ENCODE data around the gene CCDC80.

DNA sequence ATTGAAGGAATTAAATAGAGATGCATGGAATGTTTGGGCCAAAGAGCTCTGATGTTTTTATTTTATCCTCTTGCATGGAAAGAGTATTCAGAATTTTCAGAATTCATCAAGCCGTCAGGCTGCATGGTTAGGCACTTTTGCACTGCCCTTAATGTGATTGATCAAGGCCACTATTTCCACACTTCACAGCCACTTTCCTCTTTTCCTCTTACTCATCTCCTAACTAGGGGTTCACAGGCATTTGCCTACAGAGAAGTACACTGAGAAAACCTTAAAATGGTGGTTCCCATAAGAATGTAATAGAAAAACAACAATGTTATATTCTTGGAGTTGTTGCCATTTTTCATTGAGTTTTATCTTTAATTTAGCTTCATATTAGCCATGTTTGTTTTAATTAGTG, 68.2 kb downstream of the CCDC80 start:
- TF ChIP-seq, protein P1, sequence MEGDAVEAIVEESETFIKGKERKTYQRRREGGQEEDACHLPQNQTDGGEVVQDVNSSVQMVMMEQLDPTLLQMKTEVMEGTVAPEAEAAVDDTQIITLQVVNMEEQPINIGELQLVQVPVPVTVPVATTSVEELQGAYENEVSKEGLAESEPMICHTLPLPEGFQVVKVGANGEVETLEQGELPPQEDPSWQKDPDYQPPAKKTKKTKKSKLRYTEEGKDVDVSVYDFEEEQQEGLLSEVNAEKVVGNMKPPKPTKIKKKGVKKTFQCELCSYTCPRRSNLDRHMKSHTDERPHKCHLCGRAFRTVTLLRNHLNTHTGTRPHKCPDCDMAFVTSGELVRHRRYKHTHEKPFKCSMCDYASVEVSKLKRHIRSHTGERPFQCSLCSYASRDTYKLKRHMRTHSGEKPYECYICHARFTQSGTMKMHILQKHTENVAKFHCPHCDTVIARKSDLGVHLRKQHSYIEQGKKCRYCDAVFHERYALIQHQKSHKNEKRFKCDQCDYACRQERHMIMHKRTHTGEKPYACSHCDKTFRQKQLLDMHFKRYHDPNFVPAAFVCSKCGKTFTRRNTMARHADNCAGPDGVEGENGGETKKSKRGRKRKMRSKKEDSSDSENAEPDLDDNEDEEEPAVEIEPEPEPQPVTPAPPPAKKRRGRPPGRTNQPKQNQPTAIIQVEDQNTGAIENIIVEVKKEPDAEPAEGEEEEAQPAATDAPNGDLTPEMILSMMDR (IDR thresholded peaks at IDR 0.05), result no peak
- no peak for TF ChIP-seq POLR2A (IDR thresholded peaks at IDR 0.05)

Measured in Peyer's patch (tissue), 4 donors.